K562 (cell line): Measurements from ENCODE around the gene FITM1. TPM values are rescaled to one million over a fixed set of nuclear protein-coding genes. Genes with fewer than 3 reads are reported as not detected.

Source experiments
- ATAC-seq: fragments of 200-7000 bp; cut with Tn5 transposase; 3 replicates; pipeline ENCODE4 v1.9.1; 2020; ENCODE audit warnings: moderate library complexity
- BruUV-seq: library from RNA; stranded (reverse); fragments of 400-500 nt; replicated peaks from 2 replicates; lab custom pipeline; 2021; lab: Mats Ljungman, UMichigan
- CTCF ChIA-PET: fragments of 300-600 bp; formaldehyde crosslinking; extraction: SDS; loops from one replicate; lab custom pipeline; 2021; ENCODE audit warnings: low intra/inter-chr PET ratio; lab: Yijun Ruan, JAX
- POLR2A ChIA-PET: fragments of 300-600, 350-650 bp; sonication (Branson Sonifier 250); formaldehyde crosslinking; extraction: SDS; loops from one replicate; lab custom pipeline; 2021; ENCODE audit warnings: antibody characterized with exemption, inconsistent platforms; lab: Yijun Ruan, JAX
- DNase-seq, 4 experiments: peaks; one replicate each; pipeline versions ENCODE4 v3.0.0 to v3.0.0-alpha.2; 2011 to 2018; ENCODE audit warnings: low spot score in 3 of 4, mixed read lengths in 3 of 4; ENCODE audit errors: extremely low read depth in 1 of 4
- FAIRE-seq: peaks from 2 replicates; lab custom pipeline; 2011; peaks lifted over from hg19 to GRCh38; lab: Jason Lieb, UNC
- H2AFZ ChIP-seq: 2 replicates; pipeline ENCODE4 v1.6.0; 2011; ENCODE audit warnings: low read depth, low read length, control low read depth, inconsistent platforms
- H3K27ac ChIP-seq: fragments of 200-600 bp; 3 replicates; pipeline ENCODE4 v1.8.0; 2011; ENCODE audit warnings: low read depth, mild to moderate bottlenecking, control low read depth, inconsistent platforms, low read length, moderate library complexity, mixed read lengths; ENCODE audit errors: extremely low read depth
- H3K27me3 ChIP-seq, 2 experiments: fragments of 300-600 bp in 1 of 2; 2 replicates in 1 of 2; 3 replicates in 1 of 2; pipeline versions ENCODE4 v1.6.0 to v1.8.0; 2011; ENCODE audit warnings: inconsistent platforms in 2 of 2, low read length in 2 of 2, mild to moderate bottlenecking in 1 of 2, mixed read lengths in 1 of 2, moderate library complexity in 1 of 2; ENCODE audit not compliant: control insufficient read depth in 2 of 2, insufficient read depth in 2 of 2
- H3K36me3 ChIP-seq: fragments of 300-600 bp; 3 replicates; pipeline ENCODE4 v1.8.0; 2011; ENCODE audit warnings: mild to moderate bottlenecking, low read length, inconsistent platforms; ENCODE audit not compliant: control insufficient read depth, insufficient read depth
- H3K4me1 ChIP-seq, 2 experiments: fragments of 200-600 bp in 1 of 2; replicated peaks in 1 of 2; 2 replicates in 1 of 2; 3 replicates in 1 of 2; pipeline versions ENCODE4 v1.5.1 to v1.8.0; 2011; ENCODE audit warnings: inconsistent platforms in 2 of 2, low read length in 2 of 2, mild to moderate bottlenecking in 1 of 2, mixed read lengths in 1 of 2, moderate library complexity in 1 of 2; ENCODE audit not compliant: control insufficient read depth in 2 of 2, insufficient read depth in 2 of 2
- H3K4me2 ChIP-seq: 2 replicates; pipeline ENCODE4 v1.6.1; 2011; ENCODE audit warnings: low read length, control low read depth, inconsistent platforms, mixed read lengths; ENCODE audit not compliant: insufficient read depth
- H3K4me3 ChIP-seq: fragments of 200-600 bp; sonication (generic), shearing (Covaris generic); 2 replicates; pipeline ENCODE4 v1.5.1; 2016; ENCODE audit warnings: control low read depth, inconsistent platforms
- H3K79me2 ChIP-seq: fragments of 200-600 bp; 3 replicates; pipeline ENCODE4 v1.8.0; 2011; ENCODE audit warnings: low read length, inconsistent platforms; ENCODE audit not compliant: control insufficient read depth, insufficient read depth
- H3K9ac ChIP-seq, 2 experiments: 2 replicates each; pipeline versions ENCODE4 v1.6.0 to v1.6.1; 2011; ENCODE audit warnings: low read depth in 2 of 2, low read length in 2 of 2, control low read depth in 1 of 2, inconsistent platforms in 1 of 2, mild to moderate bottlenecking in 1 of 2, mixed read lengths in 1 of 2; ENCODE audit not compliant: insufficient read depth in 1 of 2
- H3K9me1 ChIP-seq: one replicate; pipeline ENCODE4 v1.6.0; 2011; ENCODE audit warnings: inconsistent platforms, mild to moderate bottlenecking, low read length, moderate library complexity; ENCODE audit not compliant: control insufficient read depth, insufficient read depth
- H3K9me3 ChIP-seq: replicated peaks from 2 replicates; pipeline ENCODE4 v1.5.1; 2011; ENCODE audit warnings: low read depth, low read length, inconsistent platforms; ENCODE audit not compliant: control insufficient read depth, insufficient read depth
- H4K20me1 ChIP-seq: replicated peaks from 2 replicates; pipeline ENCODE4 v1.6.1; 2011; ENCODE audit warnings: low read length, inconsistent platforms, mixed read lengths; ENCODE audit not compliant: control insufficient read depth, insufficient read depth
- ARID2 ChIP-seq: fragments of 450-650 bp; IDR thresholded peaks from 2 replicates; pipeline ENCODE4 v1.6.1; 2017; ENCODE audit warnings: antibody characterized with exemption, mild to moderate bottlenecking
- BACH1 ChIP-seq: fragments of 200-800 bp; sonication (Bioruptor generic); IDR thresholded peaks from 2 replicates; pipeline ENCODE4 v1.6.1; 2016; ENCODE audit warnings: missing genetic modification characterization, missing compliant biosample characterization
- CAMTA2 ChIP-seq: fragments of 250-450 bp; sonication (Bioruptor Pico); conservative IDR thresholded peaks from 2 replicates; pipeline ENCODE4 v1.5.1; 2022
- NFXL1 ChIP-seq: fragments of 450-650 bp; formaldehyde crosslinking; IDR thresholded peaks from 2 replicates; pipeline ENCODE4 v1.4.0; 2021; ENCODE audit warnings: mild to moderate bottlenecking
- NR3C1 ChIP-seq: sonication (generic); formaldehyde crosslinking; IDR thresholded peaks from 2 replicates; pipeline ENCODE4 v1.8.1; 2022; ENCODE audit warnings: missing genetic modification reagents
- POLR2G ChIP-seq: fragments of 200-400 bp; formaldehyde crosslinking; IDR thresholded peaks from 2 replicates; pipeline ENCODE4 v1.6.1; 2017; ENCODE audit warnings: low read depth, mild to moderate bottlenecking, antibody characterized with exemption, low read length, moderate library complexity
- ZNF121 ChIP-seq: sonication (generic); formaldehyde crosslinking; conservative IDR thresholded peaks from 2 replicates; pipeline ENCODE4 v1.8.0; 2022; ENCODE audit warnings: missing genetic modification reagents
- ZNF407 ChIP-seq: fragments of 450-650 bp; IDR thresholded peaks from 2 replicates; pipeline ENCODE4 v1.6.1; 2016; ENCODE audit warnings: low read depth
- WGBS: fragments of 100-300 bp; shearing (Covaris generic); methylation state at CpG from one replicate; pipeline ENCODE4 v1.1.6; 2016; ENCODE audit warnings: low coverage, mixed read lengths; ENCODE audit not compliant: insufficient coverage; ENCODE audit errors: missing lambda C conversion rate; 5-methylcytosine and 5-hydroxymethylcytosine counted together
- in situ Hi-C: fragments of 300-500 bp; cut with MboI; formaldehyde crosslinking; loops from 4 replicates; pipeline ENCODE4 v1.15.0; 2018; ENCODE audit warnings: inconsistent platforms, mixed read lengths
- intact Hi-C: fragments of 100-400 bp; cut with micrococcal nuclease; formaldehyde crosslinking; loops from 2 replicates; pipeline ENCODE4 v1.14.2; 2022
- polyA plus RNA-seq, 8 experiments: library from polyadenylated mRNA; depleted of rRNA in 4 of 8; stranded (reverse) in 5 of 8; unstranded in 3 of 8; fragments of >200 nt; fragmentation: Nextera tagmentation in 2 of 8; fragmentation: Illumina TruSeq in 1 of 8; extraction: Ambion mirVana in 2 of 8; extraction: Trizol in 1 of 8; gene quantifications; 2 replicates each; pipeline versions ENCODE4 v1.2.1 to v1.2.3, GENCODE V29; 2011 to 2014; ENCODE audit warnings: inconsistent platforms in 1 of 8, missing spikeins in 1 of 8
- total RNA-seq, 7 experiments: library from RNA; depleted of rRNA in 6 of 7; stranded (reverse); fragments of >200 nt in 6 of 7; fragmentation: Illumina TruSeq in 2 of 7; extraction: Trizol in 2 of 7; gene quantifications; 2 replicates each; pipeline versions ENCODE4 v1.2.1 to v1.2.3, GENCODE V29; 2011 to 2021; ENCODE audit warnings: low replicate concordance in 1 of 7

Gene FITM1
- total and polyA plus RNA-seq, 9 of the 15 experiments (the other 6 are each of a cell fraction or from before 2014, with no cell fraction given) = 0.09 to 0.20 TPM; not detected in 7

- no peaks in the 10 kb centered on the region; the same call in 1 of the 2 replicates for H3K9me3 ChIP-seq
- TF ChIP-seq CAMTA2 (CRISPR knock-in tag) = no peak
- TF ChIP-seq ARID2 = no peak
- TF ChIP-seq POLR2G = peak; percentile 60; the same call in 1 of the 2 replicates
- TF ChIP-seq ZNF407 = no peak
- no peak for TF ChIP-seq ZNF121 (CRISPR knock-in tag)
- TF ChIP-seq NFXL1 (CRISPR knock-in tag) = no peak
- no peak for TF ChIP-seq NR3C1 (CRISPR knock-in tag)
- no peak for TF ChIP-seq BACH1 (tag)
Measured at GRCh38 chr14:24098927-24099813, 31.3 kb upstream of the FITM1 start.

More at GRCh38 chr14:24098927-24099813, 31.3 kb upstream of the FITM1 start:
- FAIRE-seq = no peak
- BruUV-seq = no TSS peak
- POLR2A ChIA-PET = interaction anchor here (1.0 kb wide), 1 partner anchor 11 kb away, joined by 3 read pairs; no protein-coding TSS in a partner anchor
- Histone ChIP-seq H3K9ac (no peak overlapping the region), H3K4me3 (no peak overlapping the region), H3K36me3 (peaks cover 63% of the 10 kb centered on the region; the same call in 2 of the 3 replicates), H3K9me1 (no peaks in the 10 kb centered on the region), H2AFZ (no peak overlapping the region), H3K27ac (no peak overlapping the region), H3K79me2 (peaks cover 28% of the 10 kb centered on the region), H3K4me2 (no peak overlapping the region), H3K4me1 (peaks cover 8 to 11% of the 10 kb centered on the region in 2 experiments; a peak in 4 of 5 replicates), H4K20me1 (0 out of 2 replicates have a peak, but pooled peaks cover 2% of the 10 kb centered on the region), H3K27me3 (no peaks in the 10 kb centered on the region)
- no peak for ATAC-seq
- intact Hi-C loops = loop anchor here (10.0 kb wide), 2 partner anchors 46 to 84 kb away; partner anchors contain the start of genes EMC9, PSME2 and RNF31
- CTCF ChIA-PET = no interaction called here
- in situ Hi-C loops = no loop called here
- 96% methylated on average over 5 of the region's 17 CpGs for WGBS
- DNase-seq = no peak
